ENCODE data around the gene CCKAR.

CCKAR gene

DNA sequence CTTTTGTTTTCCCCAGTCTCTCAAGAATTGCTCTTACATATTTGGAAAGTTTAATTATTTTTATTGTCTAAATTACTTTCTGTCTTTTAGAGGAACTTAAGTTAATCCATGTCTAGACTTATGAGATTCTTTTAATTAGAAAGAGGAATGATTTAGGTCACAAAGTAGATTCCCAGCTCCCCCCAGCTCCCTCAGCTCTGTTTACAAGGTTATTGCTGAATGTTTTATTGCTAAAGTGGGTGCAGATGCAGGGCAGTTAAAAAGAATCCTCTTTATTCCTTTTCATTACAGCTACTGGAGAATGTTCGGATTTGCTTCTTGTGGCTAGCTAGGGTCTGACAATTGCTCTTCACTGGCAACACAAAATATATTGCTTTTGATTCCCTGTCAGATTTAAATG, 33.7 kb upstream of the CCKAR start:
- H3K27me3 ChIP-seq (ENCODE audit: control insufficient read depth in 3 of 3, insufficient read depth in 3 of 3, low read depth in 1 of 3, low read length in 3 of 3) = peaks cover 0 to 11% (median 0%) of the 10 kb centered on the region in 3 experiments
- WGBS, 2 donors (ENCODE audit: extremely low coverage in 2 of 2, insufficient read length in 2 of 2, insufficient replicate concordance in 1 of 2) = no CpG with 5 or more reads among the region's 1 CpG
- no peak overlapping the region for H3K4ac ChIP-seq (ENCODE audit: low read length)
- H2BK5ac ChIP-seq (ENCODE audit: low read length) = no peak overlapping the region
- H2BK120ac ChIP-seq (ENCODE audit: low read depth, low read length) = no peak overlapping the region
- no peak overlapping the region for H2BK12ac ChIP-seq (ENCODE audit: low read length)
- no peak overlapping the region for H4K91ac ChIP-seq (ENCODE audit: low read depth, low read length, poor library complexity)
- H3K18ac ChIP-seq (ENCODE audit: low read length) = no peak overlapping the region
- H3K9me3 ChIP-seq (replicated peaks in 1 of 2; ENCODE audit: control insufficient read depth in 2 of 2, insufficient read depth in 1 of 2, low read depth in 1 of 2, low read length in 2 of 2) = no peaks in the 10 kb centered on the region
- no peak overlapping the region for H3K14ac ChIP-seq (ENCODE audit: low read length)
- H3K4me1 ChIP-seq (ENCODE audit: control insufficient read depth in 2 of 2, insufficient read depth in 1 of 2, low read depth in 1 of 2, low read length in 2 of 2) = no peaks in the 10 kb centered on the region
- no peak overlapping the region for H3K9ac ChIP-seq (ENCODE audit: low read depth, low read length, poor library complexity)
- H3K4me3 ChIP-seq (ENCODE audit: low read length in 2 of 2) = no peak overlapping the region
- H3K36me3 ChIP-seq (replicated peaks in 1 of 2; ENCODE audit: control insufficient read depth in 2 of 2, insufficient read depth in 2 of 2, low read length in 2 of 2) = no peaks in the 10 kb centered on the region
- no peak overlapping the region for H2BK15ac ChIP-seq (ENCODE audit: low read length)
- no peak overlapping the region for H4K8ac ChIP-seq (ENCODE audit: low read depth, low read length)
- H2AK5ac ChIP-seq (ENCODE audit: low read depth, low read length) = no peak overlapping the region
- no peaks in the 10 kb centered on the region for H3K79me1 ChIP-seq (ENCODE audit: low read depth, low read length)
- H2AFZ ChIP-seq (ENCODE audit: low read length) = no peak overlapping the region
- no peak overlapping the region for H3K27ac ChIP-seq (replicated peaks; ENCODE audit: low read length)
- no peak for DNase-seq (ENCODE audit: low spot score)
- no peak overlapping the region for H3K4me2 ChIP-seq (ENCODE audit: insufficient read depth, low read length, poor library complexity, severe bottlenecking)
- no peak overlapping the region for H3K23ac ChIP-seq (ENCODE audit: low read depth, low read length, poor library complexity)

DNA sequence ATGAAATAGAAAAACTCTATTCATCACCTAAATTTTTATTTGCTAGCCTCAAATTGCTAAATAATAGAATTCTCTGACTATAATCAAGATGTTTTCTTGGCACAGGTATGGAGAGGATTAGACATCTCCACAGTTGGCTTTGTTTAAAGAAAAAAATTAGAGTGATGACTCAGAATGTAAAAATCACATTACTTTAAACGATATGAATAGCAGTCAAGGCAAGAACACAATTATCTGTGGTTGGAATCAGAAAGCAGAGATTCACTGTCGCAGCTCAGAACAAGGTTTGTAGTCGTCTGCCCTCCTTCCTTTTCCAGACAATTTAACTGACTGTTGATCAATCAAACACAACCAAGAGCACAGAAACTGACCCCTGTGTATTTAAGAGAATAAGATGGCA, 32.2 kb upstream of the CCKAR start:
- Histone ChIP-seq H2AK5ac (ENCODE audit: low read depth, low read length) (no peak overlapping the region), H3K14ac (ENCODE audit: low read length) (no peak overlapping the region), H3K27ac (replicated peaks; ENCODE audit: low read length) (no peak overlapping the region), H2BK120ac (ENCODE audit: low read depth, low read length) (no peak overlapping the region), H2BK5ac (ENCODE audit: low read length) (no peak overlapping the region), H3K4me1 (ENCODE audit: control insufficient read depth in 2 of 2, insufficient read depth in 1 of 2, low read depth in 1 of 2, low read length in 2 of 2) (no peaks in the 10 kb centered on the region), H3K9ac (ENCODE audit: low read depth, low read length, poor library complexity) (no peak overlapping the region), H3K9me3 (replicated peaks in 1 of 2; ENCODE audit: control insufficient read depth in 2 of 2, insufficient read depth in 1 of 2, low read depth in 1 of 2, low read length in 2 of 2) (no peaks in the 10 kb centered on the region), H3K23ac (ENCODE audit: low read depth, low read length, poor library complexity) (no peak overlapping the region), H3K79me1 (ENCODE audit: low read depth, low read length) (no peaks in the 10 kb centered on the region), H3K36me3 (replicated peaks in 1 of 2; ENCODE audit: control insufficient read depth in 2 of 2, insufficient read depth in 2 of 2, low read length in 2 of 2) (no peaks in the 10 kb centered on the region), H3K27me3 (ENCODE audit: control insufficient read depth in 3 of 3, insufficient read depth in 3 of 3, low read depth in 1 of 3, low read length in 3 of 3) (peaks cover 0 to 11% (median 0%) of the 10 kb centered on the region in 3 experiments), H3K4me3 (ENCODE audit: low read length in 2 of 2) (no peak overlapping the region), H2AFZ (ENCODE audit: low read length) (no peak overlapping the region), H3K4ac (ENCODE audit: low read length) (no peak overlapping the region), H2BK12ac (ENCODE audit: low read length) (no peak overlapping the region), H4K8ac (ENCODE audit: low read depth, low read length) (no peak overlapping the region), H4K91ac (ENCODE audit: low read depth, low read length, poor library complexity) (no peak overlapping the region), H3K4me2 (ENCODE audit: insufficient read depth, low read length, poor library complexity, severe bottlenecking) (no peak overlapping the region), H2BK15ac (ENCODE audit: low read length) (no peak overlapping the region), H3K18ac (ENCODE audit: low read length) (no peak overlapping the region)
- no peak for DNase-seq (ENCODE audit: low spot score)
- WGBS, 2 donors (ENCODE audit: extremely low coverage in 2 of 2, insufficient read length in 2 of 2, insufficient replicate concordance in 1 of 2) = no CpG with 5 or more reads among the region's 3 CpGs

DNA sequence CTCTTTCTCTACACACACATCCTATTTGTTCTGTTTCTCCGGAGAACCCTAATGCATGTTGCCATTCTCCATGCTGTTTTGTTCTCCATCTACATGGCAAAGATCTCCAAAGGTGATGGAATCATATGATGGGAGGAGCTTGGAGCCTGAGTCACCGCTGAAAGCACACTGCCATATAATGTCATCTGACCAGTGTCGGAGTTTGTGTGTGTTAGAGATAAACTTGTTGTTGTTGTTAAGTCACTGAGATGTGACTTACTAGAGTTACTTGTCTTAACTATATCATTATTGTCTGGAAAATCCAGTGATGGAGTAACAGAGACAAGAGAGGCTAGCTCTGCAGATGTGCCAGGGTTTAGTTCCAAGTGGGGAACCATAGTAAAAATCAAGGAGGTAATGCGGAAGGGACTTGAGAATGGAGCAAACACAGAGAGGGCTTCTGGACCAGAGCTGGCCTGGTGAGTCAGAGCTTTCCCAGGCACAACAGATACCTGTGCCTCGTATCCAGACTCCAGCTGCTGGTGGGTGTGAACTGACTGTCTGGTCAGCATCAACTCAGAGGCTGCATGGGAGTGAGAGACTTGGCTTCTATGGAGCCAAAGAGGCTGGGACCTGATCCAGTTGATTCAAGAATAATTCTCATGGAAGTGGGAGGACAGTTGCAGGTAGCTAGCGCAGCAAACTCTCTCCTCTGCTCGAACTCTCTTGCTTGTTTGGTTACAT, 30.6 kb upstream of the CCKAR start:
- Histone ChIP-seq H3K4me1 (ENCODE audit: control insufficient read depth in 2 of 2, insufficient read depth in 1 of 2, low read depth in 1 of 2, low read length in 2 of 2) (no peaks in the 10 kb centered on the region), H2AK5ac (ENCODE audit: low read depth, low read length) (no peak overlapping the region), H2AFZ (ENCODE audit: low read length) (no peak overlapping the region), H3K4me2 (ENCODE audit: insufficient read depth, low read length, poor library complexity, severe bottlenecking) (no peak overlapping the region), H3K9ac (ENCODE audit: low read depth, low read length, poor library complexity) (no peak overlapping the region), H4K8ac (ENCODE audit: low read depth, low read length) (no peak overlapping the region), H3K18ac (ENCODE audit: low read length) (no peak overlapping the region), H2BK5ac (ENCODE audit: low read length) (no peak overlapping the region), H3K27ac (replicated peaks; ENCODE audit: low read length) (no peak overlapping the region), H3K4me3 (ENCODE audit: low read length in 2 of 2) (no peak overlapping the region), H3K23ac (ENCODE audit: low read depth, low read length, poor library complexity) (no peak overlapping the region), H3K27me3 (ENCODE audit: control insufficient read depth in 3 of 3, insufficient read depth in 3 of 3, low read depth in 1 of 3, low read length in 3 of 3) (peaks cover 0 to 10% (median 0%) of the 10 kb centered on the region in 3 experiments), H3K4ac (ENCODE audit: low read length) (no peak overlapping the region), H3K36me3 (replicated peaks in 1 of 2; ENCODE audit: control insufficient read depth in 2 of 2, insufficient read depth in 2 of 2, low read length in 2 of 2) (no peaks in the 10 kb centered on the region), H3K79me1 (ENCODE audit: low read depth, low read length) (no peaks in the 10 kb centered on the region), H4K91ac (ENCODE audit: low read depth, low read length, poor library complexity) (no peak overlapping the region), H2BK120ac (ENCODE audit: low read depth, low read length) (no peak overlapping the region), H2BK15ac (ENCODE audit: low read length) (no peak overlapping the region), H3K14ac (ENCODE audit: low read length) (no peak overlapping the region), H2BK12ac (ENCODE audit: low read length) (no peak overlapping the region), H3K9me3 (replicated peaks in 1 of 2; ENCODE audit: control insufficient read depth in 2 of 2, insufficient read depth in 1 of 2, low read depth in 1 of 2, low read length in 2 of 2) (no peaks in the 10 kb centered on the region)
- no CpG with 5 or more reads among the region's 7 CpGs for WGBS, 2 donors (ENCODE audit: extremely low coverage in 2 of 2, insufficient read length in 2 of 2, insufficient replicate concordance in 1 of 2)
- no peak for DNase-seq (ENCODE audit: low spot score)

DNA sequence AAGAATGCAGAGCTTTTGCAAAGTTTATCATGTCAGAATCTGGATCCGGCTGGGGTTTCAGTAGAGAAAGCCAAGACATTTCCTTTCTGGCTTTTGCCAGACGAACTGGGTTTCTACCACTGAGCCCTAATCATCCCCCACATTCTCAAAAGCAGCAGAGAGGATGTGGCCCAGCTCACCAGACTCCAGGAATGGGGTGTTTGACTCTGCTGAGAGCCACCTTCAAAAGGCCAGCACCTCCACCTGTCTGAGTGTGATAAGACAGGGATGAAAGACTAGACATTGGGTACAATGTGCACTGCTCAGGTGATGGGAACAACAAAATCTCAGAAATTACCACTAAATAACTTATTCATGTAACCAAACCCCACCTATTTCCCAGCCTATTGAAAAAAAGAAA, 25.7 kb upstream of the CCKAR start:
- H3K27me3 ChIP-seq (ENCODE audit: control insufficient read depth in 3 of 3, insufficient read depth in 3 of 3, low read depth in 1 of 3, low read length in 3 of 3) = no peaks in the 10 kb centered on the region
- H2AFZ ChIP-seq (ENCODE audit: low read length) = no peak overlapping the region
- H3K9me3 ChIP-seq (replicated peaks in 1 of 2; ENCODE audit: control insufficient read depth in 2 of 2, insufficient read depth in 1 of 2, low read depth in 1 of 2, low read length in 2 of 2) = no peaks in the 10 kb centered on the region
- H4K91ac ChIP-seq (ENCODE audit: low read depth, low read length, poor library complexity) = no peak overlapping the region
- no peaks in the 10 kb centered on the region for H3K79me1 ChIP-seq (ENCODE audit: low read depth, low read length)
- no peak overlapping the region for H3K9ac ChIP-seq (ENCODE audit: low read depth, low read length, poor library complexity)
- no peak overlapping the region for H2BK5ac ChIP-seq (ENCODE audit: low read length)
- no peak overlapping the region for H3K18ac ChIP-seq (ENCODE audit: low read length)
- no peak overlapping the region for H4K8ac ChIP-seq (ENCODE audit: low read depth, low read length)
- H3K4me3 ChIP-seq (ENCODE audit: low read length in 2 of 2) = no peak overlapping the region
- H2BK15ac ChIP-seq (ENCODE audit: low read length) = no peak overlapping the region
- H3K4me2 ChIP-seq (ENCODE audit: insufficient read depth, low read length, poor library complexity, severe bottlenecking) = no peak overlapping the region
- no peaks in the 10 kb centered on the region for H3K36me3 ChIP-seq (replicated peaks in 1 of 2; ENCODE audit: control insufficient read depth in 2 of 2, insufficient read depth in 2 of 2, low read length in 2 of 2)
- DNase-seq (ENCODE audit: low spot score) = no peak
- WGBS, 2 donors (ENCODE audit: extremely low coverage in 2 of 2, insufficient read length in 2 of 2, insufficient replicate concordance in 1 of 2) = no CpG with 5 or more reads among the region's 2 CpGs
- H2BK120ac ChIP-seq (ENCODE audit: low read depth, low read length) = no peak overlapping the region
- H2BK12ac ChIP-seq (ENCODE audit: low read length) = no peak overlapping the region
- H3K27ac ChIP-seq (replicated peaks; ENCODE audit: low read length) = no peak overlapping the region
- no peak overlapping the region for H2AK5ac ChIP-seq (ENCODE audit: low read depth, low read length)
- H3K4ac ChIP-seq (ENCODE audit: low read length) = no peak overlapping the region
- no peaks in the 10 kb centered on the region for H3K4me1 ChIP-seq (ENCODE audit: control insufficient read depth in 2 of 2, insufficient read depth in 1 of 2, low read depth in 1 of 2, low read length in 2 of 2)
- no peak overlapping the region for H3K14ac ChIP-seq (ENCODE audit: low read length)
- H3K23ac ChIP-seq (ENCODE audit: low read depth, low read length, poor library complexity) = no peak overlapping the region

Measured in neuronal stem cell (in vitro differentiated cells).